HepG2 (cell line): ENCODE results near the gene LYRM4. TPM values are rescaled to one million over a fixed set of nuclear protein-coding genes. Genes with fewer than 3 reads are reported as not detected.

Experiments
- CBX1 ChIP-seq: IDR thresholded peaks from one replicate; pipeline ENCODE4 v1.6.1; 2016; ENCODE audit warnings: antibody characterized with exemption, low read depth
- ELF3 ChIP-seq: IDR thresholded peaks from 2 replicates; pipeline ENCODE4 v1.6.1; 2016; ENCODE audit warnings: missing genetic modification reagents, missing compliant biosample characterization
- GPN1 ChIP-seq: sonication (generic); formaldehyde crosslinking; IDR thresholded peaks from 2 replicates; pipeline ENCODE4 v1.5.1; 2020; ENCODE audit warnings: missing genetic modification reagents, borderline replicate concordance
- GRHL1 ChIP-seq: sonication (generic); formaldehyde crosslinking; conservative IDR thresholded peaks from 2 replicates; pipeline ENCODE4 v1.8.0; 2022; ENCODE audit warnings: missing genetic modification reagents
- HNF4A ChIP-seq: sonication (generic); formaldehyde crosslinking; IDR thresholded peaks from 2 replicates; pipeline ENCODE4 v1.4.0; 2020; ENCODE audit warnings: missing genetic modification reagents
- KLF13 ChIP-seq: sonication (generic); formaldehyde crosslinking; IDR thresholded peaks from 2 replicates; pipeline ENCODE4 v1.4.0; 2020; ENCODE audit warnings: mild to moderate bottlenecking, missing genetic modification reagents
- MTERF4 ChIP-seq: sonication (generic); formaldehyde crosslinking; IDR thresholded peaks from 2 replicates; pipeline ENCODE4 v1.8.0; 2023; ENCODE audit warnings: mild to moderate bottlenecking, missing genetic modification reagents
- MXD4 ChIP-seq: IDR thresholded peaks from 2 replicates; pipeline ENCODE4 v1.6.1; 2016; ENCODE audit warnings: mild to moderate bottlenecking, missing biosample characterization, missing genetic modification reagents
- SIX4 ChIP-seq: sonication (generic); formaldehyde crosslinking; IDR thresholded peaks from 2 replicates; pipeline ENCODE4 v1.4.0; 2020; ENCODE audit warnings: missing genetic modification reagents
- SOX13 ChIP-seq, 3 experiments: fragments of 450-650 bp in 1 of 3; sonication (generic) in 1 of 3; formaldehyde crosslinking in 1 of 3; IDR thresholded peaks in 2 of 3; conservative IDR thresholded peaks in 1 of 3; 2 replicates each; pipeline versions ENCODE4 v1.5.0 to v1.6.1; 2016 to 2020; ENCODE audit warnings: antibody characterized with exemption in 1 of 3, mild to moderate bottlenecking in 1 of 3, missing compliant biosample characterization in 1 of 3, missing genetic modification reagents in 1 of 3, moderate library complexity in 1 of 3
- ZBTB38 ChIP-seq: sonication (generic); formaldehyde crosslinking; IDR thresholded peaks from 2 replicates; pipeline ENCODE4 v1.5.1; 2020; ENCODE audit warnings: mild to moderate bottlenecking, missing genetic modification reagents
- ZBTB39 ChIP-seq: sonication (generic); formaldehyde crosslinking; IDR thresholded peaks from 2 replicates; pipeline ENCODE4 v1.5.0; 2020; ENCODE audit warnings: missing genetic modification reagents
- ZBTB43 ChIP-seq: sonication (generic); formaldehyde crosslinking; conservative IDR thresholded peaks from 2 replicates; pipeline ENCODE4 v1.4.0; 2020; ENCODE audit warnings: missing genetic modification reagents
- ZNF124 ChIP-seq: sonication (generic); formaldehyde crosslinking; IDR thresholded peaks from 2 replicates; pipeline ENCODE4 v1.4.0; 2020; ENCODE audit warnings: missing genetic modification reagents
- ZNF136 ChIP-seq: sonication (generic); formaldehyde crosslinking; IDR thresholded peaks from 2 replicates; pipeline ENCODE4 v1.8.1; 2022; ENCODE audit warnings: low read depth, mild to moderate bottlenecking, moderate library complexity, missing genetic modification reagents
- ZNF326 ChIP-seq: sonication (generic); formaldehyde crosslinking; IDR thresholded peaks from 2 replicates; pipeline ENCODE4 v1.4.0; 2020; ENCODE audit warnings: missing genetic modification reagents, borderline replicate concordance
- ZNF589 ChIP-seq: sonication (generic); formaldehyde crosslinking; conservative IDR thresholded peaks from 2 replicates; pipeline ENCODE4 v1.8.0; 2022; ENCODE audit warnings: mild to moderate bottlenecking, moderate library complexity, missing genetic modification reagents
- ZNF614 ChIP-seq: IDR thresholded peaks from 2 replicates; pipeline ENCODE4 v1.6.1; 2018; ENCODE audit warnings: missing biosample characterization, missing genetic modification reagents, inconsistent platforms, borderline replicate concordance
- ZNF644 ChIP-seq: IDR thresholded peaks from 2 replicates; pipeline ENCODE4 v1.6.1; 2016; ENCODE audit warnings: low read depth
- ZNF850 ChIP-seq: sonication (generic); formaldehyde crosslinking; conservative IDR thresholded peaks from 2 replicates; pipeline ENCODE4 v1.9.0; 2021; ENCODE audit warnings: mild to moderate bottlenecking, missing genetic modification reagents
- ZXDC ChIP-seq: sonication (generic); formaldehyde crosslinking; IDR thresholded peaks from 2 replicates; pipeline ENCODE4 v1.5.0; 2020; ENCODE audit warnings: mild to moderate bottlenecking, missing genetic modification reagents
- polyA plus RNA-seq, 8 experiments: library from polyadenylated mRNA; depleted of rRNA in 3 of 8; stranded (reverse) in 7 of 8; unstranded in 1 of 8; fragments of >200 nt; fragmentation: Illumina TruSeq in 4 of 8; extraction: Trizol in 4 of 8; gene quantifications; 2 replicates each; pipeline versions ENCODE4 v1.2.1 to v1.2.3, GENCODE V29; 2011 to 2016; ENCODE audit warnings: low read depth in 4 of 8, missing spikeins in 1 of 8, mixed read lengths in 1 of 8; ENCODE audit not compliant: insufficient read depth in 1 of 8
- total RNA-seq, 5 experiments: library from RNA; depleted of rRNA; stranded (reverse); fragments of >200 nt; fragmentation: Illumina TruSeq; extraction: Trizol; gene quantifications; 2 replicates each; pipeline ENCODE4 v1.2.3, GENCODE V29; 2016; ENCODE audit warnings: low read depth in 1 of 5

LYRM4 gene
- total and polyA plus RNA-seq, 2 of the 13 experiments (the other 11 are each of a cell fraction or from before 2014, with no cell fraction given): 64.6 to 67.5 TPM

GRCh38 chr6:5214570-5215052 lies 46.1 kb downstream of the LYRM4 start (continued):
- TF ChIP-seq SOX13 (IDR thresholded peaks at IDR 0.05): no peak
- no peak for TF ChIP-seq SOX13 (CRISPR knock-in tag; conservative IDR thresholded peaks at IDR 0.05 in 1 of 2, IDR thresholded peaks at IDR 0.05 in 1 of 2)
- no peak for TF ChIP-seq ZNF614 (CRISPR knock-in tag)
- no peak for TF ChIP-seq SIX4 (CRISPR knock-in tag)
- TF ChIP-seq MXD4 (CRISPR knock-in tag): no peak
- TF ChIP-seq ZNF644: no peak
- no peak for TF ChIP-seq MTERF4 (CRISPR knock-in tag)
- TF ChIP-seq ZNF589 (CRISPR knock-in tag): no peak
- TF ChIP-seq ELF3: no peak; the same call in 1 of the 2 replicates
- TF ChIP-seq ZNF136 (CRISPR knock-in tag): no peak
- TF ChIP-seq ZBTB39 (CRISPR knock-in tag): no peak
- no peak for TF ChIP-seq ZNF850 (CRISPR knock-in tag)
- no peak for TF ChIP-seq CBX1
- no peak for TF ChIP-seq ZXDC (CRISPR knock-in tag)
- TF ChIP-seq ZNF124 (CRISPR knock-in tag): no peak
- no peak for TF ChIP-seq ZNF326 (CRISPR knock-in tag)
- TF ChIP-seq ZBTB43 (CRISPR knock-in tag): no peak
- TF ChIP-seq ZBTB38: peak; percentile 96
- TF ChIP-seq GPN1 (CRISPR knock-in tag): no peak
- no peak for TF ChIP-seq GRHL1
- no peak for TF ChIP-seq KLF13
- TF ChIP-seq HNF4A (CRISPR knock-in tag): no peak
